Measurements from ENCODE around the gene RBM17. TPM values are rescaled to one million over a fixed set of nuclear protein-coding genes. Genes with fewer than 3 reads are reported as not detected.

The RBM17 gene
- total RNA-seq, 1 experiment from 2014 or later: 128 TPM

- intact Hi-C loops (cut with micrococcal nuclease): no loop called here
- no TSS peak for BruUV-seq (replicated peaks)
- Mint-ChIP-seq H3K4me3 (ENCODE audit: unreplicated experiment) (no peak overlapping the region), H3K4me1 (ENCODE audit: insufficient read depth, unreplicated experiment) (peaks cover 9% of the 10 kb centered on the region), H3K27me3 (ENCODE audit: insufficient read depth, unreplicated experiment) (no peaks in the 10 kb centered on the region), H3K9me3 (ENCODE audit: unreplicated experiment) (no peaks in the 10 kb centered on the region), H3K36me3 (ENCODE audit: insufficient read depth, unreplicated experiment) (peaks cover 65% of the 10 kb centered on the region), H3K27ac (ENCODE audit: low read depth, unreplicated experiment) (peak overlapping the region; percentile 16)
- ChIA-PET POLR2A (interaction anchor here (1.0 kb wide), 1 partner anchor 14 kb away, joined by 3 read pairs; no protein-coding TSS in a partner anchor), CTCF (interaction anchor here (0.7 kb wide), 1 partner anchor 287 kb away, joined by 3 read pairs; no protein-coding TSS in a partner anchor)
- DNase-seq (ENCODE audit: unreplicated experiment): peak; percentile 49
- TF ChIP-seq CTCF (IDR thresholded peaks at IDR 0.05; ENCODE audit: unreplicated experiment): no peak
Observed at GRCh38 chr10:6114805-6115341, 26.0 kb downstream of the RBM17 start.

DNA sequence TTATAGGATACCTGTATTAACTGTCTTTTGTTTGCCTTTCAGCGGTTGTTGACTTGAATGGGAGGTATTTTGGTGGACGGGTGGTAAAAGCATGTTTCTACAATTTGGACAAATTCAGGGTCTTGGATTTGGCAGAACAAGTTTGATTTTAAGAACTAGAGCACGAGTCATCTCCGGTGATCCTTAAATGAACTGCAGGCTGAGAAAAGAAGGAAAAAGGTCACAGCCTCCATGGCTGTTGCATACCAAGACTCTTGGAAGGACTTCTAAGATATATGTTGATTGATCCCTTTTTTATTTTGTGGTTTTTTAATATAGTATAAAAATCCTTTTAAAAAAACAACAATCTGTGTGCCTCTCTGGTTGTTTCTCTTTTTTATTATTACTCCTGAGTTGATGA, 26.6 kb downstream of the RBM17 start:
- no peaks in the 10 kb centered on the region for H3K9me3 Mint-ChIP-seq (ENCODE audit: unreplicated experiment)
- peaks cover 15% of the 10 kb centered on the region for H3K4me1 Mint-ChIP-seq (ENCODE audit: insufficient read depth, unreplicated experiment)
- H3K4me3 Mint-ChIP-seq (ENCODE audit: unreplicated experiment): no peak overlapping the region
- intact Hi-C loops (cut with micrococcal nuclease): no loop called here
- H3K36me3 Mint-ChIP-seq (ENCODE audit: insufficient read depth, unreplicated experiment): peaks cover 59% of the 10 kb centered on the region
- no peak for TF ChIP-seq CTCF (IDR thresholded peaks at IDR 0.05; ENCODE audit: unreplicated experiment)
- H3K27me3 Mint-ChIP-seq (ENCODE audit: insufficient read depth, unreplicated experiment): no peaks in the 10 kb centered on the region
- BruUV-seq (replicated peaks): no TSS peak
- ChIA-PET POLR2A (interaction anchor here (1.0 kb wide), 1 partner anchor 15 kb away, joined by 3 read pairs; no protein-coding TSS in a partner anchor), CTCF (interaction anchor here (0.7 kb wide), 1 partner anchor 286 kb away, joined by 3 read pairs; no protein-coding TSS in a partner anchor)
- H3K27ac Mint-ChIP-seq (ENCODE audit: low read depth, unreplicated experiment): no peak overlapping the region
- DNase-seq (ENCODE audit: unreplicated experiment): no peak

- intact Hi-C loops (cut with micrococcal nuclease): no loop called here
- Mint-ChIP-seq H3K27ac (ENCODE audit: low read depth, unreplicated experiment) (no peak overlapping the region), H3K4me1 (ENCODE audit: insufficient read depth, unreplicated experiment) (peaks cover 16% of the 10 kb centered on the region), H3K36me3 (ENCODE audit: insufficient read depth, unreplicated experiment) (peaks cover 55% of the 10 kb centered on the region), H3K9me3 (ENCODE audit: unreplicated experiment) (no peaks in the 10 kb centered on the region), H3K27me3 (ENCODE audit: insufficient read depth, unreplicated experiment) (no peaks in the 10 kb centered on the region), H3K4me3 (ENCODE audit: unreplicated experiment) (no peak overlapping the region)
- ChIA-PET CTCF (interaction anchor here (1.4 kb wide), 1 partner anchor 291 kb away, joined by 3 read pairs; no protein-coding TSS in a partner anchor), POLR2A (no interaction called here)
- TF ChIP-seq CTCF (IDR thresholded peaks at IDR 0.05; ENCODE audit: unreplicated experiment): no peak
- BruUV-seq (replicated peaks): TSS peak; percentile 17
- no peak for DNase-seq (ENCODE audit: unreplicated experiment)
Observed at GRCh38 chr10:6115824-6116350, 27.1 kb downstream of the RBM17 start.

GRCh38 chr10:6116806-6117205, 28.0 kb downstream of the RBM17 start:
- CTCF ChIA-PET: interaction anchor here (1.4 kb wide), 1 partner anchor 290 kb away, joined by 3 read pairs; no protein-coding TSS in a partner anchor
- POLR2A ChIA-PET: no interaction called here
- H3K4me3 Mint-ChIP-seq (ENCODE audit: unreplicated experiment): no peak overlapping the region
- no peaks in the 10 kb centered on the region for H3K9me3 Mint-ChIP-seq (ENCODE audit: unreplicated experiment)
- TF ChIP-seq CTCF (IDR thresholded peaks at IDR 0.05; ENCODE audit: unreplicated experiment): no peak
- H3K36me3 Mint-ChIP-seq (ENCODE audit: insufficient read depth, unreplicated experiment): peaks cover 45% of the 10 kb centered on the region
- intact Hi-C loops (cut with micrococcal nuclease): no loop called here
- no peak overlapping the region for H3K27ac Mint-ChIP-seq (ENCODE audit: low read depth, unreplicated experiment)
- H3K27me3 Mint-ChIP-seq (ENCODE audit: insufficient read depth, unreplicated experiment): no peaks in the 10 kb centered on the region
- peaks cover 16% of the 10 kb centered on the region for H3K4me1 Mint-ChIP-seq (ENCODE audit: insufficient read depth, unreplicated experiment)
- BruUV-seq (replicated peaks): no TSS peak
- no peak for DNase-seq (ENCODE audit: unreplicated experiment)
